Activated CD8-positive, alpha-beta T cell treated with anti-CD3 and anti-CD28 coated beads for 36 hours (primary cell): ENCODE data around the gene RNF44. TPM values are rescaled to one million over a fixed set of nuclear protein-coding genes. Genes with fewer than 3 reads are reported as not detected.

Source experiments
- ATAC-seq: fragments of 200-7000 bp; cut with Tn5 transposase; one replicate; pipeline ENCODE4 v1.10.0; 2021; ENCODE audit warnings: mild to moderate bottlenecking, moderate library complexity
- CTCF ChIA-PET: fragments of 350-600 bp; sonication (Branson Sonifier 250); formaldehyde crosslinking; loops from one replicate; lab custom pipeline; 2021; ENCODE audit warnings: antibody characterized with exemption; lab: Charles Lee
- POLR2A ChIA-PET: fragments of 350-600 bp; sonication (Branson Sonifier 250); formaldehyde crosslinking; loops from one replicate; lab custom pipeline; 2021; ENCODE audit warnings: antibody characterized with exemption; lab: Charles Lee
- DNase-seq: peaks from one replicate; pipeline ENCODE4 v3.0.0-alpha.2; 2020
- H3K27ac Mint-ChIP-seq: one replicate; pipeline ENCODE4 v1.8.0; 2021; ENCODE audit warnings: mild to moderate bottlenecking, mixed read lengths
- H3K27me3 Mint-ChIP-seq: one replicate; pipeline ENCODE4 v1.8.0; 2021; ENCODE audit warnings: mixed read lengths
- H3K36me3 Mint-ChIP-seq: one replicate; pipeline ENCODE4 v1.8.0; 2021; ENCODE audit warnings: low read depth, mixed read lengths
- H3K4me1 Mint-ChIP-seq: one replicate; pipeline ENCODE4 v1.8.0; 2021; ENCODE audit warnings: low read depth, mixed read lengths
- H3K4me3 Mint-ChIP-seq: one replicate; pipeline ENCODE4 v1.8.0; 2021; ENCODE audit warnings: mild to moderate bottlenecking, moderate library complexity, mixed read lengths
- H3K9me3 Mint-ChIP-seq: one replicate; pipeline ENCODE4 v1.8.0; 2021; ENCODE audit warnings: mixed read lengths
- CTCF ChIP-seq: fragments of 200-600 bp; IDR thresholded peaks from one replicate; pipeline ENCODE4 v1.8.0; 2022; ENCODE audit warnings: antibody characterized with exemption, mild to moderate bottlenecking
- intact Hi-C: fragments of 100-400 bp; cut with micrococcal nuclease; formaldehyde crosslinking; loops from one replicate; pipeline ENCODE4 v1.10.0; 2022
- total RNA-seq, 2 experiments: library from RNA; stranded (reverse); gene quantifications; one replicate each; pipeline ENCODE4 v1.2.3, GENCODE V29; 2021

The RNF44 gene
- total RNA-seq, 2 experiments from 2014 or later: 55.3 to 62.7 TPM

DNA sequence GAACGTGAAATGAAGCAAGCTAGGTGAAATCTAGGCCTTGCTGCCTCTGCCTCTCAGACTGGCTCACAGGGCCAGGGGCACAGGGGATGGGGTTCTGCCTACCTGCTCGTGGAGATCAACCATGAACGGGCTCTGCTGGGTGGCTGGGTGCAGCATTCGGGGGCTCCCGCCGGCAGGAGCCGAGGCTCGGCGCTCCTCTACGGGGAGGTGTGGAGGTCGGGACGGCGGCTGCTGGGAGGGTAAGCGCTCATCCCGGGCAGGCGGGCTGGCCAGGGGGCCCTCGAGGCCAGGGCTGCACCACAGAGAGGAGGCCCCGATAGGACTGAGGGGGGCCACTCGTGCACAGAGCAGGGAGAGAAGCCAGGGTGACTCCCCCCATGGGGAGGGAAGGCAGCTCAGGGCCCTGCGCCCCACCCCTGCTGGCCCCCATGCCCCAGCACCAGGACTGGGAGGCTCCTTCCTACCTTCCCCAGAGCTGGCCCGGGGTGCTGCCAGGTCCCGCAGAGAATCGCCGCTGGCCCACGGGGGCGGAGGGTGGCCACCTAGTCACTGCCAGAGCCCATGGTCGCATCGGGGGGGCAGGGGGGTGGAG is 5.2 kb downstream of the RNF44 start:
- ChIA-PET POLR2A (interaction anchor here (1.0 to 6.4 kb wide), 3 partner anchors 10 to 35 kb away, joined by 3 to 51 read pairs (median 3); no protein-coding TSS in a partner anchor), CTCF (interaction anchor here (1.3 to 3.8 kb wide), 5 partner anchors 9 to 84 kb away, joined by 3 to 26 read pairs (median 4); partner anchors contain the start of gene FAF2)
- Mint-ChIP-seq H3K4me1 (peaks cover 56% of the 10 kb centered on the region), H3K4me3 (peak overlapping the region; percentile 70), H3K36me3 (peaks cover 50% of the 10 kb centered on the region), H3K27ac (peak overlapping the region; percentile 85), H3K9me3 (no peaks in the 10 kb centered on the region), H3K27me3 (no peaks in the 10 kb centered on the region)
- no peak for TF ChIP-seq CTCF
- no peak for ATAC-seq
- intact Hi-C loops: no loop called here
- no peak for DNase-seq

DNA sequence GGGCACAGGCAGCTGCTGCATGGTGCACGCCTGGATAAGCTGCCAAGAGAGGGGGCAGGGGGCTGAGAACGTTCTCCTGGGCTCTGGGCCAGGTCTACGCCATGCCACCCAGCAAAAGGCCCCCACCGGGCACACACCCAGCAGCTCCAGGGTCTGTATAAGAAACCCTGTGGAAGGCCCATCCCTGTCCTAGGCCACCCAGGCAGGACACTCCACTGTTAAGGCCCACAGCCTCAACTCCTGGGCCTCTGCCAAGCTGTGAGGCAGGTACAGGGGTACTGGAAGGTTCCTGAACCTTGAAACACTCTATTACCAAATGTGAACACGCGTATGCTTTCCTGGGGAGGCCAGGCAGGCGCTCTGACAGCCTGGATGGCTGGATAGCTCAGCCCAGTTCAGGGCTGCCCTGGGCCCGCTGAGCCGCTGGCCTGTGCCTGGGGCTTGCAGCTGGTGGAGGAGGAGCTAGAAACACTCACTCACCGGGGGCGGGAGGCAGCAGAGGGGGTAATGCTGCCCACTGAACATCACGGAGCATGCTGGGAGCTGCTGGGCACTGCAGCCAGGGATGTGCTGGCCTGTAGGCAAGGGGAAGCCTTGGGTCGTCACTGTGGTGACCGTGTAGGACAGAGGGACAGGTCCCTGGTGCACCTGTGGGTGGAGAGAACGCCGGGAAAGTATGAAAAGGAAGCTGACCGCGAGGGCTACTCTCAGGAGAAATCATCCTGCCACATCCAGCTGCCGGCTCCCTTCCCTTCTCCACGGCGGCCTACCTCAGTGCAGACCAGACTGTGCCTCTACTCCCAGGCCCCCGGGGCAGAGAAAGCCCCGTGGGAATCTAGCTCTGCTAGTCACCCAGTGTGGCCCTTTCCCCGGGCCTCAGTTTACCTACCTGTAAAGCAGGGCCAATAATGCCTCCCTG is 6.0 kb downstream of the RNF44 start:
- DNase-seq (peak; percentile 65), ATAC-seq (peak; percentile 32)
- Mint-ChIP-seq H3K27ac (peak overlapping the region; percentile 85), H3K27me3 (no peaks in the 10 kb centered on the region), H3K9me3 (no peaks in the 10 kb centered on the region), H3K36me3 (peaks cover 50% of the 10 kb centered on the region), H3K4me3 (peak overlapping the region; percentile 70), H3K4me1 (peaks cover 57% of the 10 kb centered on the region)
- no peak for TF ChIP-seq CTCF
- ChIA-PET CTCF (interaction anchor here (1.3 to 3.8 kb wide), 5 partner anchors 8 to 115 kb away, joined by 3 to 26 read pairs (median 7); partner anchors contain the start of genes CLTB and FAF2), POLR2A (interaction anchor here (1.0 to 6.4 kb wide), 4 partner anchors 10 to 116 kb away, joined by 3 to 51 read pairs (median 4); no protein-coding TSS in a partner anchor)
- intact Hi-C loops: no loop called here

DNA sequence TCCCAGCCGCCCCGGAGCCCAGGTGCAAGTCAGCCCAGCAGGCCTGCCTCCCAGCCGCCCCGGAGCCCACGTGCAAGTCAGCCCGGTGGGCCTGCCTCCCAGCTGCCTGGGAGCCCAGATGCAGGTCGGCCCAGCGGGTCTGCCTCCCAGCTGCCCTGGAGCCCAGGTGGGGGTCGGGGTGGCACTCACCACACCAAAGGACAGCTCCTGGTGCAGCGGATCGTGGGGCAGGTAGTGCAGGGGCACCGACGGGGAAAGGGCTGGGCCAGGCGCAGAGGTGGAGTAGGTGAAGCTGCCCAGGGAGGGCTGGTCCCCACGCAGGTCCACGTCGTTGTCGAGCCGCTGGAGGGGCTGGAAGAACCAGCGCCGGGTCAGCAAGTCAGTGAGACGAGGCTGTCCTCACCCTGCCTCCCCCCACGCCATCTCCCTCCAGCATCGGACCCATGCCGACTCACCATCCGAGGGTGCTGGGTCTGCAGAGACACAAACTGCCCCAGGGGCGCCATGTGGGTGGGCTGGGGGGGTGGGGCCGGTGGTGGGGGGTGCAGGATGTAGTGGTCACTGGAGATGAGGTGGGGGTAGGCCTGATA is 6.7 kb downstream of the RNF44 start:
- peak overlapping the region; percentile 70 for H3K4me3 Mint-ChIP-seq
- no peak for TF ChIP-seq CTCF
- ATAC-seq (no peak), DNase-seq (no peak)
- POLR2A ChIA-PET: interaction anchor here (0.6 to 6.4 kb wide), 5 partner anchors 12 to 169 kb away, joined by 3 to 51 read pairs (median 4); partner anchors contain the start of gene KIAA1191
- H3K27me3 Mint-ChIP-seq: no peaks in the 10 kb centered on the region
- CTCF ChIA-PET: interaction anchor here (1.1 to 3.8 kb wide), 5 partner anchors 13 to 116 kb away, joined by 3 to 26 read pairs (median 7); partner anchors contain the start of genes CLTB, FAF2 and TSPAN17
- peaks cover 57% of the 10 kb centered on the region for H3K4me1 Mint-ChIP-seq
- H3K27ac Mint-ChIP-seq: peak overlapping the region; percentile 85
- peaks cover 47% of the 10 kb centered on the region for H3K36me3 Mint-ChIP-seq
- intact Hi-C loops: no loop called here
- no peaks in the 10 kb centered on the region for H3K9me3 Mint-ChIP-seq

- H3K9me3 Mint-ChIP-seq: no peaks in the 10 kb centered on the region
- peaks cover 52% of the 10 kb centered on the region for H3K4me1 Mint-ChIP-seq
- H3K27ac Mint-ChIP-seq: peak overlapping the region; percentile 85
- H3K4me3 Mint-ChIP-seq: peak overlapping the region; percentile 49
- no peaks in the 10 kb centered on the region for H3K27me3 Mint-ChIP-seq
- intact Hi-C loops: no loop called here
- DNase-seq (peak; percentile 68), ATAC-seq (peak; percentile 47)
- peaks cover 41% of the 10 kb centered on the region for H3K36me3 Mint-ChIP-seq
- no peak for TF ChIP-seq CTCF
- CTCF ChIA-PET: interaction anchor here (0.6 to 3.0 kb wide), 4 partner anchors 81 to 131 kb away, joined by 3 to 12 read pairs (median 5); partner anchors contain the start of genes CLTB, FAF2 and TSPAN17
- POLR2A ChIA-PET: interaction anchor here (0.6 to 6.4 kb wide), 4 partner anchors 8 to 168 kb away, joined by 4 to 51 read pairs (median 10); partner anchors contain the start of genes KIAA1191 and RNF44
Measured at GRCh38 chr5:176529741-176530141, 7.5 kb downstream of the RNF44 start.
